NCI-H82 (cell line): ENCODE data around the gene DNAJC5.
"Not testable (repeated sequence)": the region's sequence is repeated elsewhere in the genome, so short reads cannot be mapped to it uniquely, and the experiment has no call there.

Experiments used
- DNase-seq: peaks from one replicate; lab custom pipeline; 2025; lab: John Stamatoyannopoulos, UW

DNAJC5 gene

GRCh38 chr20:63894358-63895201 is at the start of gene DNAJC5:
Gene DNAJC5 (plus strand): TSS chr20:63895126. CDS start chr20:63928346, 33,220 bp downstream.
- peak; percentile 97 for DNase-seq

- peak; percentile 62 for DNase-seq
Measured at GRCh38 chr20:63846128-63846771, 48.7 kb upstream of the DNAJC5 start.

GRCh38 chr20:63846888-63847236 is 48.1 kb upstream of the DNAJC5 start:
- no peak for DNase-seq

- DNase-seq: no peak
Measured at GRCh38 chr20:63847237-63848002, 47.5 kb upstream of the DNAJC5 start.

- no peak for DNase-seq
Measured at GRCh38 chr20:63848003-63848911, 46.7 kb upstream of the DNAJC5 start.

GRCh38 chr20:63850689-63851547 is 44.0 kb upstream of the DNAJC5 start:
- no peak for DNase-seq

- DNase-seq: not testable (repeated sequence)
Measured at GRCh38 chr20:63851548-63851943, 43.4 kb upstream of the DNAJC5 start.

- not testable (repeated sequence) for DNase-seq
Measured at GRCh38 chr20:63853733-63854068, 41.2 kb upstream of the DNAJC5 start.

- no peak for DNase-seq
Measured at GRCh38 chr20:63854069-63854765, 40.7 kb upstream of the DNAJC5 start.

- peak; percentile 68 for DNase-seq
Measured at GRCh38 chr20:63854766-63855362, 40.1 kb upstream of the DNAJC5 start.

GRCh38 chr20:63855363-63856097 is 39.4 kb upstream of the DNAJC5 start:
- no peak for DNase-seq

GRCh38 chr20:63856098-63856511 is 38.8 kb upstream of the DNAJC5 start:
- DNase-seq: no peak

- no peak for DNase-seq
Measured at GRCh38 chr20:63857764-63858392, 37.0 kb upstream of the DNAJC5 start.

- peak; percentile 44 for DNase-seq
Measured at GRCh38 chr20:63858393-63859165, 36.3 kb upstream of the DNAJC5 start.

GRCh38 chr20:63859166-63859699 is 35.7 kb upstream of the DNAJC5 start:
- no peak for DNase-seq

- DNase-seq: no peak
Measured at GRCh38 chr20:63860325-63861051, 34.4 kb upstream of the DNAJC5 start.
